Muscle layer of duodenum (tissue), 2 donors: ENCODE measurements around the gene VAT1L.

Experiments used
- H3K27ac ChIP-seq: one replicate; pipeline ENCODE4 v1.7.0; 2013; ENCODE audit warnings: mild to moderate bottlenecking, low read length
- H3K27me3 ChIP-seq: one replicate; pipeline ENCODE4 v1.7.0; 2013; ENCODE audit warnings: low read depth, mild to moderate bottlenecking, control low read depth, low read length
- H3K36me3 ChIP-seq, 2 donors: one replicate each; pipeline ENCODE4 v1.7.0; 2013; ENCODE audit warnings: low read length in 2 of 2, control low read depth in 1 of 2, mild to moderate bottlenecking in 1 of 2; ENCODE audit not compliant: insufficient read depth in 2 of 2, control insufficient read depth in 1 of 2
- H3K4me1 ChIP-seq, 2 donors: one replicate each; pipeline ENCODE4 v1.7.0; 2013; ENCODE audit warnings: low read length in 2 of 2, mild to moderate bottlenecking in 2 of 2, control low read depth in 1 of 2, moderate library complexity in 1 of 2; ENCODE audit not compliant: insufficient read depth in 2 of 2, control insufficient read depth in 1 of 2
- H3K4me3 ChIP-seq, 2 donors: one replicate each; pipeline ENCODE4 v1.7.0; 2013; ENCODE audit warnings: low read length in 2 of 2, low read depth in 1 of 2, mild to moderate bottlenecking in 1 of 2
- H3K9me3 ChIP-seq, 2 donors: one replicate each; pipeline ENCODE4 v1.7.0; 2013; ENCODE audit warnings: low read length in 2 of 2, control low read depth in 1 of 2, mild to moderate bottlenecking in 1 of 2; ENCODE audit not compliant: control insufficient read depth in 1 of 2
- donor health status: healthy.

VAT1L gene

GRCh38 chr16:77784441-77785372, 3.7 kb upstream of the VAT1L start:
- peaks cover 0 to 14% of the 10 kb centered on the region in 2 donors for H3K4me1 ChIP-seq
- no peaks in the 10 kb centered on the region for H3K9me3 ChIP-seq
- no peak overlapping the region for H3K27ac ChIP-seq
- no peaks in the 10 kb centered on the region for H3K36me3 ChIP-seq
- peaks cover 26% of the 10 kb centered on the region for H3K27me3 ChIP-seq
- no peak overlapping the region for H3K4me3 ChIP-seq

GRCh38 chr16:77785373-77785764, 3.0 kb upstream of the VAT1L start:
- peaks cover 0 to 14% of the 10 kb centered on the region in 2 donors for H3K4me1 ChIP-seq
- H3K4me3 ChIP-seq = no peak overlapping the region
- H3K27me3 ChIP-seq = peaks cover 32% of the 10 kb centered on the region
- no peaks in the 10 kb centered on the region for H3K36me3 ChIP-seq
- no peak overlapping the region for H3K27ac ChIP-seq
- no peaks in the 10 kb centered on the region for H3K9me3 ChIP-seq

- H3K9me3 ChIP-seq = no peaks in the 10 kb centered on the region
- H3K4me1 ChIP-seq = peaks cover 0 to 14% of the 10 kb centered on the region in 2 donors
- H3K36me3 ChIP-seq = no peaks in the 10 kb centered on the region
- H3K4me3 ChIP-seq = no peak overlapping the region
- H3K27ac ChIP-seq = no peak overlapping the region
- H3K27me3 ChIP-seq = peaks cover 32% of the 10 kb centered on the region
These were observed 2.0 kb upstream of the VAT1L start for GRCh38 chr16:77786186-77786847.

- H3K9me3 ChIP-seq = no peaks in the 10 kb centered on the region
These were observed 912 bp upstream of the VAT1L start for GRCh38 chr16:77787452-77787851.

GRCh38 chr16:77789085-77790008, 983 bp downstream of the VAT1L start:
- Histone ChIP-seq H3K9me3 (no peaks in the 10 kb centered on the region), H3K4me3 (peak overlapping the region; percentile 5 to 75), H3K27me3 (peaks cover 32% of the 10 kb centered on the region), H3K27ac (no peak overlapping the region), H3K4me1 (peaks cover 0 to 14% of the 10 kb centered on the region in 2 donors), H3K36me3 (no peaks in the 10 kb centered on the region)

More at GRCh38 chr16:77787452-77787851, 912 bp upstream of the VAT1L start:
- peaks cover 32% of the 10 kb centered on the region for H3K27me3 ChIP-seq
- no peak overlapping the region for H3K4me3 ChIP-seq
- no peaks in the 10 kb centered on the region for H3K36me3 ChIP-seq
- no peak overlapping the region for H3K27ac ChIP-seq
- peaks cover 0 to 14% of the 10 kb centered on the region in 2 donors for H3K4me1 ChIP-seq

- H3K27me3 ChIP-seq = peaks cover 32% of the 10 kb centered on the region
- no peak overlapping the region for H3K27ac ChIP-seq
- H3K9me3 ChIP-seq = no peaks in the 10 kb centered on the region
- no peaks in the 10 kb centered on the region for H3K36me3 ChIP-seq
- H3K4me1 ChIP-seq = peaks cover 0 to 14% of the 10 kb centered on the region in 2 donors
- H3K4me3 ChIP-seq = no peak overlapping the region
These were observed 1.6 kb downstream of the VAT1L start for GRCh38 chr16:77790009-77790372.

- Histone ChIP-seq H3K9me3 (no peaks in the 10 kb centered on the region), H3K27ac (no peak overlapping the region), H3K4me3 (no peak overlapping the region), H3K27me3 (peaks cover 32% of the 10 kb centered on the region), H3K4me1 (peaks cover 0 to 14% of the 10 kb centered on the region in 2 donors), H3K36me3 (no peaks in the 10 kb centered on the region)
These were observed 2.5 kb downstream of the VAT1L start for GRCh38 chr16:77790912-77791311.

GRCh38 chr16:77793417-77793816, 5.1 kb downstream of the VAT1L start:
- Histone ChIP-seq H3K4me1 (peaks cover 0 to 8% of the 10 kb centered on the region in 2 donors), H3K27me3 (peaks cover 18% of the 10 kb centered on the region), H3K36me3 (no peaks in the 10 kb centered on the region)

GRCh38 chr16:77794586-77794985, 6.2 kb downstream of the VAT1L start:
- Histone ChIP-seq H3K4me3 (no peak overlapping the region), H3K27me3 (peaks cover 8% of the 10 kb centered on the region), H3K4me1 (no peaks in the 10 kb centered on the region), H3K36me3 (no peaks in the 10 kb centered on the region), H3K9me3 (no peaks in the 10 kb centered on the region), H3K27ac (no peak overlapping the region)

More at GRCh38 chr16:77793417-77793816, 5.1 kb downstream of the VAT1L start:
- no peaks in the 10 kb centered on the region for H3K9me3 ChIP-seq
- no peak overlapping the region for H3K27ac ChIP-seq
- no peak overlapping the region for H3K4me3 ChIP-seq

GRCh38 chr16:77801817-77802216, 13.5 kb downstream of the VAT1L start:
- Histone ChIP-seq H3K9me3 (no peaks in the 10 kb centered on the region), H3K27ac (no peak overlapping the region), H3K27me3 (no peaks in the 10 kb centered on the region), H3K4me1 (no peaks in the 10 kb centered on the region), H3K36me3 (no peaks in the 10 kb centered on the region), H3K4me3 (no peak overlapping the region)

- H3K27ac ChIP-seq = no peak overlapping the region
These were observed 17.0 kb downstream of the VAT1L start for GRCh38 chr16:77805398-77805797.

More at GRCh38 chr16:77805398-77805797, 17.0 kb downstream of the VAT1L start:
- Histone ChIP-seq H3K27me3 (no peaks in the 10 kb centered on the region), H3K9me3 (no peaks in the 10 kb centered on the region), H3K36me3 (no peaks in the 10 kb centered on the region), H3K4me1 (no peaks in the 10 kb centered on the region), H3K4me3 (no peak overlapping the region)
